HG03095 (cell line): ENCODE data around the gene ZNF207.
"Not testable (repeated sequence)": the region's sequence is repeated elsewhere in the genome, so short reads cannot be mapped to it uniquely, and the experiment has no call there.

Experiments used
- ATAC-seq: cut with Tn5 transposase; IDR thresholded peaks from one replicate; pipeline ENCODE4 v1.9.1; 2021; ENCODE audit warnings: moderate library complexity; ENCODE audit not compliant: unreplicated experiment

ZNF207 gene

GRCh38 chr17:32385121-32385520 is 35.2 kb downstream of the ZNF207 start:
- ATAC-seq, result no peak

GRCh38 chr17:32385971-32386370 is 36.0 kb downstream of the ZNF207 start:
- ATAC-seq, result no peak

- no peak for ATAC-seq
Measured at GRCh38 chr17:32386844-32387243, 36.9 kb downstream of the ZNF207 start.

GRCh38 chr17:32388128-32388527 is 38.2 kb downstream of the ZNF207 start:
- not testable (repeated sequence) for ATAC-seq

GRCh38 chr17:32388613-32389459 is 38.9 kb downstream of the ZNF207 start:
- ATAC-seq, result no peak

GRCh38 chr17:32393904-32394303 is 43.9 kb downstream of the ZNF207 start:
- ATAC-seq, result no peak

GRCh38 chr17:32396343-32396742 is 46.4 kb downstream of the ZNF207 start:
- ATAC-seq, result no peak

GRCh38 chr17:32398946-32399345 is 49.0 kb downstream of the ZNF207 start:
- no peak for ATAC-seq

- ATAC-seq, result not testable (repeated sequence)
Measured at GRCh38 chr17:32410085-32410484, 60.1 kb downstream of the ZNF207 start.

- ATAC-seq, result no peak
Measured at GRCh38 chr17:32426894-32427293, 76.9 kb downstream of the ZNF207 start.

- no peak for ATAC-seq
Measured at GRCh38 chr17:32429598-32429997, 79.6 kb downstream of the ZNF207 start.
